Kidney (tissue), 14 donors: ENCODE data around the gene DBX2. TPM values are rescaled to one million over a fixed set of nuclear protein-coding genes. Genes with fewer than 3 reads are reported as not detected.

Experiments used
- DNase-seq, 5 donors: peaks; one replicate each; pipeline ENCODE4 v3.0.0-alpha.2; 2013 to 2020
- FAIRE-seq: peaks from 2 replicates; lab custom pipeline; 2012; peaks lifted over from hg19 to GRCh38; lab: Jason Lieb, UNC
- H3K27ac ChIP-seq, 2 donors: one replicate each; pipeline ENCODE4 v1.7.0; 2013; ENCODE audit warnings: low read depth in 2 of 2, low read length in 2 of 2, inconsistent platforms in 1 of 2
- H3K27me3 ChIP-seq: one replicate; pipeline ENCODE4 v1.7.1; 2013; ENCODE audit warnings: low read length, inconsistent platforms; ENCODE audit not compliant: control insufficient read depth, insufficient read depth
- H3K36me3 ChIP-seq, 3 donors: one replicate each; pipeline versions ENCODE4 v1.7.0 to v1.7.1; 2013; ENCODE audit warnings: low read length in 3 of 3, control low read depth in 1 of 3, inconsistent platforms in 1 of 3; ENCODE audit not compliant: insufficient read depth in 3 of 3, control insufficient read depth in 2 of 3
- H3K4me1 ChIP-seq, 3 donors: one replicate each; pipeline versions ENCODE4 v1.7.0 to v1.7.1; 2013; ENCODE audit warnings: low read length in 3 of 3, inconsistent platforms in 1 of 3, low read depth in 1 of 3; ENCODE audit not compliant: control insufficient read depth in 2 of 3, insufficient read depth in 2 of 3
- H3K4me3 ChIP-seq, 3 donors: one replicate each; pipeline versions ENCODE4 v1.7.0 to v1.8.1; 2013; ENCODE audit warnings: low read length in 3 of 3, control low read depth in 1 of 3, inconsistent platforms in 1 of 3
- H3K9ac ChIP-seq, 3 donors: one replicate each; pipeline versions ENCODE4 v1.7.0 to v1.7.1; 2013; ENCODE audit warnings: low read length in 3 of 3, control low read depth in 1 of 3, inconsistent platforms in 1 of 3
- H3K9me3 ChIP-seq, 3 donors: one replicate each; pipeline versions ENCODE4 v1.7.0 to v1.7.1; 2013; ENCODE audit warnings: low read length in 3 of 3, control low read depth in 1 of 3, inconsistent platforms in 1 of 3; ENCODE audit not compliant: control insufficient read depth in 2 of 3, insufficient read depth in 1 of 3
- intact Hi-C: fragments of 100-400 bp; cut with DNase I; formaldehyde crosslinking; loops from one replicate; pipeline ENCODE4 v1.11.1; 2022
- polyA plus RNA-seq: library from polyadenylated mRNA; stranded (reverse); fragments of 350-450 nt; fragmentation: Illumina TruSeq; extraction: RNeasy Lipid Tissue Mini Kit (QIAGEN cat#74804); gene quantifications from one replicate; pipeline ENCODE4 v1.2.3, GENCODE V29; 2014; ENCODE audit warnings: low read depth, low replicate concordance; ENCODE audit not compliant: insufficient read depth
- total RNA-seq: library from RNA; stranded (reverse); fragmentation: NEBNext Ultra II Directional; extraction: Animal tissue kit (Norgen Biotek cat#: 25700); gene quantifications from one replicate; pipeline ENCODE4 v1.2.1, GENCODE V29; 2021
- TF ChIP-seq, protein P1 (sequence below): IDR thresholded peaks from 3 replicates; pipeline ENCODE4 v1.5.1; 2012; ENCODE audit warnings: mild to moderate bottlenecking, moderate library complexity, borderline replicate concordance; ENCODE audit not compliant: insufficient read depth; ENCODE audit errors: extremely low read depth
- donor health status: control.
- donor health status: control.
- donor health status: control.
- donor health status: control.
- donor health status: control.
- donor health status: DM: yes; HTN: yes; CAD: no.
- donor health status: Normal renal cell carcinoma (clear cell type).

DBX2 gene
- total and polyA plus RNA-seq, 2 donors from 2014 or later, result not detected

DNA sequence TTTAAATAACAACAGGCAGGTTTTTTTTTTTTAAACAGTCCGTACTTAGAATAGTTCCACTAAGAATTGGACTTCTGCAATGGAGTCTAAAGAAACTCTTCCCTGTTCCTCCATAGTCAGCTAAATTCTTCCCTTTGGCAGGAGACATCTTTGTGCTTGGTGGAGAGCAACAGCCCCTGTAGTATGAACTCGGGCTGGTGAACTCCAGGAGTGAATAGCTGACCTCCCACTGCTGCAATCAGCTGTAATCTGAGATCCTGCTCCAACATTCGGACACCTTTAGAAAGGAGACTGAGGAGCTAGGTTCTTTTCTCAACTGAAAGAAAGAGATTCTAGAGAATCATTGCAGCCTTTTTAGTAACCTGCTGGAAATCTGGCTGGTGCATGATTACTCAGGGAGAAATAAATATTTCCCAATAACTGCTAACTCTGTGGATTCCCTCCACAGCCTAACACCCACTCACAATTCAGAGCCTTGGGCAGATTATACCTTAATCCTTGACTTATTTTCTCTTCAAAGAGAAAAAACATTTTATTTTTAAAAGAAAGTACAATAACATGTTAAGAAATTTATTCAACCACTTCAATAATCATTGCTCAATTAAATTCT lies 25.6 kb upstream of the DBX2 start:
- Histone ChIP-seq H3K9me3 (no peaks in the 10 kb centered on the region), H3K27ac (no peak overlapping the region), H3K36me3 (no peaks in the 10 kb centered on the region), H3K9ac (no peak overlapping the region), H3K4me1 (no peaks in the 10 kb centered on the region), H3K27me3 (no peaks in the 10 kb centered on the region), H3K4me3 (no peak overlapping the region)
- intact Hi-C loops, result no loop called here
- TF ChIP-seq, protein P1, sequence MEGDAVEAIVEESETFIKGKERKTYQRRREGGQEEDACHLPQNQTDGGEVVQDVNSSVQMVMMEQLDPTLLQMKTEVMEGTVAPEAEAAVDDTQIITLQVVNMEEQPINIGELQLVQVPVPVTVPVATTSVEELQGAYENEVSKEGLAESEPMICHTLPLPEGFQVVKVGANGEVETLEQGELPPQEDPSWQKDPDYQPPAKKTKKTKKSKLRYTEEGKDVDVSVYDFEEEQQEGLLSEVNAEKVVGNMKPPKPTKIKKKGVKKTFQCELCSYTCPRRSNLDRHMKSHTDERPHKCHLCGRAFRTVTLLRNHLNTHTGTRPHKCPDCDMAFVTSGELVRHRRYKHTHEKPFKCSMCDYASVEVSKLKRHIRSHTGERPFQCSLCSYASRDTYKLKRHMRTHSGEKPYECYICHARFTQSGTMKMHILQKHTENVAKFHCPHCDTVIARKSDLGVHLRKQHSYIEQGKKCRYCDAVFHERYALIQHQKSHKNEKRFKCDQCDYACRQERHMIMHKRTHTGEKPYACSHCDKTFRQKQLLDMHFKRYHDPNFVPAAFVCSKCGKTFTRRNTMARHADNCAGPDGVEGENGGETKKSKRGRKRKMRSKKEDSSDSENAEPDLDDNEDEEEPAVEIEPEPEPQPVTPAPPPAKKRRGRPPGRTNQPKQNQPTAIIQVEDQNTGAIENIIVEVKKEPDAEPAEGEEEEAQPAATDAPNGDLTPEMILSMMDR, result no peak
- DNase-seq (peak in 2 of 5 donors; percentile 15 to 29), FAIRE-seq (no peak)

DNA sequence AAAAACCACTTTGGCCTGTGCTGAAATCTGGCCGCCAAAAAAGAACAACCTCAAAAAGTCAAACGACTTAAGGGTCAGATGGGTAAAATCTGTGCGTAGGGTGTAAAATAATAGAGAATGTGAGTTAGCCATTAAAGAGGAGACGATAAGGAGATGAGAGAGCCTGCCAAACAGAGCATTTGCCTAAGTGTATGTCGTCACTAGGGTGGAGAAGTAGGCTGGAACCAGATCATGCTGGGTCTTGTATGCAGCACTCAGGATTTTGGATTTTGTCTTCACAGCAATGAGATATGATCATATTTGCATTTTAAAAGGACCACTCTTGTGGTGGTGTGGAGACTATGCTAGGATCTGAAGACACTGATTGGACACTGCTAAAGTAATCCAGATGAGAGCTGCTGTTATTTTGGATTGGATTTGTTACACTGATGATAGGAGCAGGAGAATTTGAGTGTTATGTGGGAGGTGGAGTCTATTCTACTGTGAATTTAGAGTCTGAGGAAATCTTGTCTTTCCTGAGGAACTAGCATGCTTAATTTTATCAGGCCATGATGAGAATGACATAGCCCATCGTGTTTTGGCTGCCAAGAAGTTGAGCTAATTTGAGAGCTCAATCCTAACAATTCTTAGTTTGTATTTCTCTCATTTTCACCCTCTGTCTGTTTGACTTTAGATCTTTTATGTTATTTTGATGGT lies 24.8 kb upstream of the DBX2 start:
- no peak for FAIRE-seq
- Histone ChIP-seq H3K27me3 (no peaks in the 10 kb centered on the region), H3K4me1 (no peaks in the 10 kb centered on the region), H3K9me3 (no peaks in the 10 kb centered on the region), H3K27ac (no peak overlapping the region), H3K36me3 (no peaks in the 10 kb centered on the region), H3K9ac (no peak overlapping the region), H3K4me3 (no peak overlapping the region)
- DNase-seq, result no peak
- TF ChIP-seq, protein P1, result no peak
- intact Hi-C loops, result no loop called here

DNA sequence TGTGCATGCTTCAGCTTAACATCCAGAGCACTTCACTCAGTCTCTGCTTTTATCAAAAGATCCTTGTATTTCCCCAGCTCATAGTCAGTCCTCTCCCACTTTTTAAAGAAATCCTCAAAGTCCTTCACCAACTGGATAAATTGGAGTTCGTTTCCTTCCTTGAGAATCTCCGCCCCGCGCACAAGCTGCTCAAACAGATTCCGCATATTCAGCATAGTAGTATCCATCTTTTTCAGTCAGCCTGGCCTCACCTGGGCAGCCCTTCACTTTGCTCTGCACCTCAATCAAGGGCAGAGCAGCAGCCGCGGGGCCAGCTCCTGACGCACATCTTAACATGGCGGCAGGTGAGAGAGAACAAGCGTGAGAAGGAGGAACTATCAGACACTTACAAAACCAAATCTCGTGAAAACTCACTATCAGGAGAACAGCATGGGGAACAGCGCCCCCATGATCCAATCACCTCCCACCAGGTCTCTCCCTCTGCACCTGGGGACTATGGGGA lies 14.3 kb upstream of the DBX2 start:
- Histone ChIP-seq H3K4me3 (no peak overlapping the region), H3K36me3 (no peaks in the 10 kb centered on the region), H3K9me3 (no peaks in the 10 kb centered on the region), H3K27ac (no peak overlapping the region), H3K9ac (no peak overlapping the region), H3K4me1 (no peaks in the 10 kb centered on the region), H3K27me3 (no peaks in the 10 kb centered on the region)
- TF ChIP-seq, protein P1, result no peak
- intact Hi-C loops, result no loop called here
- DNase-seq (no peak), FAIRE-seq (no peak)
